ENCODE data around the gene MOV10. TPM values are rescaled to one million over a fixed set of nuclear protein-coding genes. Genes with fewer than 3 reads are reported as not detected.
A peak's percentile ranks its signal among the peaks of the same experiment; 100 is the strongest.

Gene MOV10
- total RNA-seq, 1 donor from 2014 or later, result 36.4 TPM

DNA sequence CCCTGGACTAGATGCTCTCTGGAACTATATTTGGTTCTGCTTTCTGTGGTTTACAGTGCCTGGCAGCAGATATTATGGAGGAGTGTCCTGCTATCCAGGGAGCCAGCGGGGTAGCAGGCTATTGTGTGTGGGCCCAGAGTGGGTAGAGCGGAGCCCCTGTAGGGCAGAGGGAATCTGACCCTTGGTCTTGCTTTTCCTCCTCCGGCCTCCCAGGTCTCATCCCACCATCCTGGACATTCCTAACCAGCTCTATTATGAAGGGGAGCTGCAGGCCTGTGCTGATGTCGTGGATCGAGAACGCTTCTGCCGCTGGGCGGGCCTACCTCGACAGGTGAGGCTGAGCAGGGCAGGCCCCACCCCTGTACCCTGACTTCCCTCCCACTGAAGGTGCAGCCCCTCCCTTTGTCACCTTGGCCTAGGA lies 23.3 kb downstream of the MOV10 start:
- POLR2A ChIA-PET, result no interaction called here
- Mint-ChIP-seq H3K27ac (no peak overlapping the region), H3K4me3 (no peak overlapping the region)

DNA sequence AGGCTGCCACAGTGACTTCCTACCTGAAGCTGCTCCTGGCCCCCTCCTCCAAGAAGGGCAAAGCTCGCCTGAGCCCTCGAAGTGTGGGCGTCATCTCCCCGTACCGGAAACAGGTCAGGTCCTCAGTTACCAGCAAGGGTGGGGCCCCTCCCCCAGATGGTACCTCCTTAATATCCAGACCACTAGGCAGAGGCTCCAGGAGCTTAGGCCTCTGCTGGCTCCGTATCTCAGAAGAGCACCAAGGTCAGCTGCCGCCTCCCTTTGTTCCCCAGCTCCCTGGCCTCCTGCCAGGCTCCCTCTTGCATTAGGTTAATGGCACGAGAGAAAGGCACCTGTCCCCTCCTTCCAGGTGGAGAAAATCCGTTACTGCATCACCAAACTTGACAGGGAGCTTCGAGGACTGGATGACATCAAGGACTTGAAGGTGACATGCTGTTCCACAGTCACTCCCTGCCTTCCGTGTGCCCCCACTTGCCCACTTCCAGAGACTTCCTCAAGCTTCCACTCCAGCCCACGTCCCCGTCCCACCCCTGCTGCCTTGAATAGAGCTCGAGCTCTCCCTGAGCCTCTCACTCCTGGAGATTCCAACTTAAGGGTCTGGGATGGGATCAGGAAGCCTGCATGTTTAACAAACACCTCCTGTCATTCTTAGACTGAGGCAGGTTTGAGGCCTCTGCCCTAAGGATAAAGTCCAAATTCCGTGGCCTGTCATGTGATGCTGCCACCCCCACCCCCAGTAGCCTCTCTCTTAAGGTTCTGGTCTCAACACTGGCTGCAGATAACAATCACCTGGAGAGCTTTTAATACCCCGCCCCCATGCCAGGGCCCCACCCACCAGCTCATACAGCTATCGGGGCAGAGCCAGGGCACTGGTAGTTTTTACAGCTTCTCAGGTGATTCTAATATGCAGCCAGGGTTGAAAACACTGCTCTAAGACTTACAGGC lies 24.2 kb downstream of the MOV10 start:
- peak overlapping the region; percentile 32 for H3K27ac Mint-ChIP-seq
- H3K4me3 Mint-ChIP-seq, result no peak overlapping the region
- DNase-seq, result no peak

More for the DNA sequence above, 23.3 kb downstream of the MOV10 start:
- ATAC-seq (ENCODE audit: low read depth) (no peak), DNase-seq (no peak)
- Mint-ChIP-seq H3K36me3 (ENCODE audit: low read depth) (peaks cover 16% of the 10 kb centered on the region), H3K9me3 (no peaks in the 10 kb centered on the region), H3K4me1 (peaks cover 41% of the 10 kb centered on the region), H3K27me3 (no peaks in the 10 kb centered on the region)
- CTCF ChIA-PET, result interaction anchor here (1.1 kb wide), 1 partner anchor 196 kb away, joined by 3 read pairs; no protein-coding TSS in a partner anchor
- intact Hi-C loops (cut with micrococcal nuclease), result no loop called here
- TF ChIP-seq, protein P1, sequence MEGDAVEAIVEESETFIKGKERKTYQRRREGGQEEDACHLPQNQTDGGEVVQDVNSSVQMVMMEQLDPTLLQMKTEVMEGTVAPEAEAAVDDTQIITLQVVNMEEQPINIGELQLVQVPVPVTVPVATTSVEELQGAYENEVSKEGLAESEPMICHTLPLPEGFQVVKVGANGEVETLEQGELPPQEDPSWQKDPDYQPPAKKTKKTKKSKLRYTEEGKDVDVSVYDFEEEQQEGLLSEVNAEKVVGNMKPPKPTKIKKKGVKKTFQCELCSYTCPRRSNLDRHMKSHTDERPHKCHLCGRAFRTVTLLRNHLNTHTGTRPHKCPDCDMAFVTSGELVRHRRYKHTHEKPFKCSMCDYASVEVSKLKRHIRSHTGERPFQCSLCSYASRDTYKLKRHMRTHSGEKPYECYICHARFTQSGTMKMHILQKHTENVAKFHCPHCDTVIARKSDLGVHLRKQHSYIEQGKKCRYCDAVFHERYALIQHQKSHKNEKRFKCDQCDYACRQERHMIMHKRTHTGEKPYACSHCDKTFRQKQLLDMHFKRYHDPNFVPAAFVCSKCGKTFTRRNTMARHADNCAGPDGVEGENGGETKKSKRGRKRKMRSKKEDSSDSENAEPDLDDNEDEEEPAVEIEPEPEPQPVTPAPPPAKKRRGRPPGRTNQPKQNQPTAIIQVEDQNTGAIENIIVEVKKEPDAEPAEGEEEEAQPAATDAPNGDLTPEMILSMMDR (IDR thresholded peaks at IDR 0.05), result no peak

DNA sequence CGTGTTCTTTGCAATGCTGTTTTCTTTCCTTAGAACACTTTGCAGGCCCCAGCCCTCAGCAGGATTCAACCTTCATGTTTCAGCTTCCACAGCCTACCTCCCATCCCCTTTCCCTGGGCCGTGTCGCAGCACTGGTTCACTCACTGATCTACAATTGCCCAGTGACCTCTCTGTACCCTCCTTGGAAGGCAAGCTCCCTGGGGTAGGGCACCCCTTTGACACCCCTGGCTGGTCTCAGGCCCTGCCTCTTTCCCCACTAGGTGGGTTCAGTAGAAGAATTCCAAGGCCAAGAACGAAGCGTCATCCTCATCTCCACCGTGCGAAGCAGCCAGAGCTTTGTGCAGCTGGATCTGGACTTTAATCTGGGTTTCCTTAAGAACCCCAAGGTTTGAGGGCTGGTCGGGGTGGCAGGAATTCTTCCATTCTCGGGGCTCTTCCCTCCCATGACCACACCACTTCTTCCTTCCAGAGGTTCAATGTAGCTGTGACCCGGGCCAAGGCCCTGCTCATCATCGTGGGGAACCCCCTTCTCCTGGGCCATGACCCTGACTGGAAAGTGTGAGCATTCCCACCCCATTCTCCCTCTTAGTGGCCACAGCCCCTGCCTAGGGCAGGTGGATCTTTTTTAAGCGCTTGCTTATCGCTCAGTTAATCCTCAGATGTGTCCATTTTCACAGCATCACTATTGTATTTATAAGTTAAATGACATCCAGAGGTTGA lies 25.1 kb downstream of the MOV10 start:
- Mint-ChIP-seq H3K27ac (peak overlapping the region; percentile 83), H3K4me3 (no peak overlapping the region), H3K4me1 (peaks cover 55% of the 10 kb centered on the region), H3K9me3 (no peaks in the 10 kb centered on the region), H3K27me3 (no peaks in the 10 kb centered on the region), H3K36me3 (ENCODE audit: low read depth) (peaks cover 10% of the 10 kb centered on the region)
- intact Hi-C loops (cut with micrococcal nuclease), result loop anchor here (1.0 to 10.0 kb wide), 2 partner anchors 25 to 45 kb away; partner anchors contain the start of gene MOV10
- ChIA-PET CTCF (interaction anchor here (1.0 to 1.9 kb wide), 3 partner anchors 25 to 308 kb away, joined by 3 to 7 read pairs (median 3); partner anchors contain the start of gene MOV10), POLR2A (interaction anchor here (0.6 to 2.6 kb wide), 6 partner anchors 10 to 176 kb away, joined by 3 to 12 read pairs (median 5); partner anchors contain the start of genes MOV10, PPM1J and ST7L)
- DNase-seq, result no peak
- ATAC-seq (ENCODE audit: low read depth), result no peak
- TF ChIP-seq, protein P1 (IDR thresholded peaks at IDR 0.05), result no peak

More for the DNA sequence above, 24.2 kb downstream of the MOV10 start:
- intact Hi-C loops (cut with micrococcal nuclease), result no loop called here
- no peaks in the 10 kb centered on the region for H3K27me3 Mint-ChIP-seq
- ChIA-PET CTCF (interaction anchor here (1.0 to 1.1 kb wide), 3 partner anchors 26 to 307 kb away, joined by 3 read pairs; no protein-coding TSS in a partner anchor), POLR2A (interaction anchor here (0.6 to 2.6 kb wide), 5 partner anchors 11 to 177 kb away, joined by 3 to 12 read pairs (median 3); partner anchors contain the start of genes MOV10 and PPM1J)
- TF ChIP-seq, protein P1 (IDR thresholded peaks at IDR 0.05), result no peak
- H3K36me3 Mint-ChIP-seq (ENCODE audit: low read depth), result peaks cover 11% of the 10 kb centered on the region
- peaks cover 47% of the 10 kb centered on the region for H3K4me1 Mint-ChIP-seq
- H3K9me3 Mint-ChIP-seq, result no peaks in the 10 kb centered on the region
- no peak for ATAC-seq (ENCODE audit: low read depth)

DNA sequence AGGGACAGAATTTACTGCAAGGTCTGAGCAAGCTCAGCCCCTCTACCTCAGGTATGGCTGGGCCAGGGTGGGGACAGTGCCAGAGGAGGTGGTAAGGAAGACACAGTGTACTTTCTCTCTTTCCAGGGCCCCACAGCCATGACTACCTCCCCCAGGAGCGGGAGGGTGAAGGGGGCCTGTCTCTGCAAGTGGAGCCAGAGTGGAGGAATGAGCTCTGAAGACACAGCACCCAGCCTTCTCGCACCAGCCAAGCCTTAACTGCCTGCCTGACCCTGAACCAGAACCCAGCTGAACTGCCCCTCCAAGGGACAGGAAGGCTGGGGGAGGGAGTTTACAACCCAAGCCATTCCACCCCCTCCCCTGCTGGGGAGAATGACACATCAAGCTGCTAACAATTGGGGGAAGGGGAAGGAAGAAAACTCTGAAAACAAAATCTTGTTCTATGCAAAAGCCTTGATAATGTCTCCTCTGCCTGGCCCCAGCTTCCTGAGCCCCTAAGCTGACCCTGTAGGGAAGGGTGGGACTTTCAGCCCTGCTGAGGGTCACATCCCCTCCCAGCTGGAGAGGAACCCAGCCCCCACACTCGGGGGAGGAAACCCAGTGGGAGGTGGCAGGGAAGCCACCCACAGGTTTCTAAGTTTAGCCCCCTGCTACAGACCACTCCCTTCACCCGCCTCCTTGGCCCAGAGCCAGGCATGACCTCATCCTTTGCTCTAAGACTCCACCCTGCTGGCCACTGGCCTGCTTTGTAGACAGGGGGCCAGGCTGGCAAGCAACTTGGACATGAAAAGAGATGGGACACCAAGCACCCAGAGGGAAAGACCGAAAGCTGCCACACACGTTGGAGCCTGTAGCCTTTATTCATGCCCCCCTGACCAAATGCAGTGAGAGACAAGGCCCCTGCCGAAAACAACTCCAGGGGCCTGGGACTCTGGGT lies 26.1 kb downstream of the MOV10 start:
- ChIA-PET POLR2A (interaction anchor here (0.6 to 2.6 kb wide), 5 partner anchors 14 to 83 kb away, joined by 3 to 12 read pairs (median 7); partner anchors contain the start of genes MOV10, PPM1J and ST7L), CTCF (interaction anchor here (1.9 kb wide), 1 partner anchor 26 kb away, joined by 7 read pairs; the partner anchor contains the start of gene MOV10)
- Mint-ChIP-seq H3K9me3 (no peaks in the 10 kb centered on the region), H3K36me3 (ENCODE audit: low read depth) (peaks cover 3% of the 10 kb centered on the region), H3K4me1 (peaks cover 64% of the 10 kb centered on the region), H3K27ac (peak overlapping the region; percentile 83), H3K4me3 (peak overlapping the region; percentile 32), H3K27me3 (no peaks in the 10 kb centered on the region)
- intact Hi-C loops (cut with micrococcal nuclease), result loop anchor here (1.0 to 10.0 kb wide), 2 partner anchors 26 to 46 kb away; partner anchors contain the start of gene MOV10
- ATAC-seq (ENCODE audit: low read depth), result peak; percentile 75
- DNase-seq, result peak; percentile 71
- TF ChIP-seq, protein P1 (IDR thresholded peaks at IDR 0.05), result no peak
